ENCODE results near the gene SLC7A6OS.

Gene SLC7A6OS

DNA sequence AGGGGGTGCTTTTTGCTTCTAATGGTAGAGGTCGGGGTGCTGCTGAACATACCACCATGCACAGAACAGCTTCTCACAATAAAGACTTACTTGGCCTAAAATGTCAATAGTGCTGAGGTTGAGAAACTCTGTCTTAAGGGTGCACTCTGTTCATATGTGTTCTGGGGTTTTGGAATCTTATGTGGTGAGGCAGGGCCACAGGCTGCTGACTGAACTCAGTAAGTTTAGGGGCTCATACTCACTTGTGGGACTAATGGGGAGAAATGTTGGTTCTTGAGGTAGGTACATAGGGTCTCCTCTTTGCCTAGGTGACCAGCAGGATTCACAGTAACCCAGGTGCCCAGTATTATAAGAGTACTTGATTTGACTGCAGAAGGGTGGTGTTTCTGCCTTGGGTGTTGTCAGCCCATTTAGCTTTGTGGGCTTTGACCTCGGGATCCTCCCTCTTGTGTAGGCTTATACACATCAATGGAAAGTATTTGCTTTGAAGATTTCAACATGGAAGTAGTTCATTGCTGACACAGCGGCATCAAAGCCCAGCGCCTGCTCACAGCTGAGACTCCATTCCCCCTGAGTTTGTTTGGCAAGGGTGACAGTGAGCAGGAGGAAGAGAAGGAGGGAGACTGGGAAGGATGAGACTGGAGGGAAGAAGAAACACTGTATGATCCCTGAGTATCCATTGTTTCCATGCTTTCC lies 29.2 kb downstream of the SLC7A6OS start:
- no peak for TF ChIP-seq CTCF (conservative IDR thresholded peaks at IDR 0.05; ENCODE audit: low read length)
- no peak for DNase-seq (ENCODE audit: low read depth)
- no peak overlapping the region for H3K4me3 ChIP-seq (ENCODE audit: low read length)

GRCh38 chr16:68279726-68280558 lies 30.8 kb downstream of the SLC7A6OS start:
- no peak for DNase-seq (ENCODE audit: low read depth)
- no peak overlapping the region for H3K4me3 ChIP-seq (ENCODE audit: low read length)
- no peak for TF ChIP-seq CTCF (conservative IDR thresholded peaks at IDR 0.05; ENCODE audit: low read length)

DNA sequence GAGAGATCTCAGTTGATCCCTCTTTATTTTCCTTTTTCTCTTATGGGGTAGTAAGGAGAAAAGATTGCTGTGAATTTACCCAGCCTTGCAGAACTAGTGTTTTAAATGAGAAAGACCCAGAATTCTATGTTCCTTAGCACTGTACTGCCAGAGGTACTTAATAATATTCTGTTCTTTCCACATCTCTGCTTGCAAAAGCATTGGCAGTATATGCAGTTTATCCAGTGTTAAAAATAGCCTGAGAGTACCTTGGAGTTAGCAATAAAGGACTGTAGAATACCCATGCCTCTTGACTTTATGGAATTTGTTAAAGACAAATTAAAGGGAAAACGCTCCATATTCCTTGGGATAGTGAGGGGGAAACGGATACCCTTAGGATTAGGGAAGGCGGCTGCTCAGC lies 34.5 kb downstream of the SLC7A6OS start:
- DNase-seq (ENCODE audit: low read depth) = no peak
- H3K4me3 ChIP-seq (ENCODE audit: low read length) = no peak overlapping the region
- no peak for TF ChIP-seq CTCF (conservative IDR thresholded peaks at IDR 0.05; ENCODE audit: low read length)

- no peak for DNase-seq (ENCODE audit: low read depth)
- H3K4me3 ChIP-seq (ENCODE audit: low read length) = no peak overlapping the region
Observed at GRCh38 chr16:68275611-68276191, 35.0 kb downstream of the SLC7A6OS start.

GRCh38 chr16:68274441-68274840 lies 36.3 kb downstream of the SLC7A6OS start:
- DNase-seq (ENCODE audit: low read depth) = no peak
- H3K4me3 ChIP-seq (ENCODE audit: low read length) = no peak overlapping the region
- TF ChIP-seq CTCF (conservative IDR thresholded peaks at IDR 0.05; ENCODE audit: low read length) = no peak

More at GRCh38 chr16:68275611-68276191, 35.0 kb downstream of the SLC7A6OS start:
- TF ChIP-seq CTCF (conservative IDR thresholded peaks at IDR 0.05; ENCODE audit: low read length) = no peak

DNA sequence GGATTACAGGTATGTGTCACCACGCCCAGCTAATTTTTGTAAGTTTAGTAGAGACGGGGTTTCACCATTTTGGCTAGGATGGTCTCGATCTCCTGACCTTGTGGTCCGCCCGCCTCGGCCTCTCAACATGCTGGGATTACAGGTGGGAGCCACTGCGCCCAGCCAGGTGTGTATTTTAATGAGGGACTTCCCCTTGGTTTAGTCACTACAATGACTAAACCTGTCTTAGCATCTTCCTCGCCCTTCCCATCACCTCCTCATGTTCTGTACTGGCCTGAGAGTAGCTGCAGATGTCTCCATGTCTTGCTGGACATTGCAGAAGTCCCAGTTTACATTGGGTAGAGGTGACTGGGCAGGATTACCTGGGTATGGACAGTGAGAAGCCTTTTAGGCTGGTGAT lies 36.9 kb downstream of the SLC7A6OS start:
- TF ChIP-seq CTCF (conservative IDR thresholded peaks at IDR 0.05; ENCODE audit: low read length) = no peak
- H3K4me3 ChIP-seq (ENCODE audit: low read length) = no peak overlapping the region
- DNase-seq (ENCODE audit: low read depth) = no peak
